HG02798 (cell line): ENCODE data around the gene ST8SIA2.
"Not testable (repeated sequence)": the region's sequence is repeated elsewhere in the genome, so short reads cannot be mapped to it uniquely, and the experiment has no call there.

ENCODE experiments used
- ATAC-seq: cut with Tn5 transposase; IDR thresholded peaks from one replicate; pipeline ENCODE4 v1.9.1; 2021; ENCODE audit warnings: mild to moderate bottlenecking; ENCODE audit not compliant: unreplicated experiment, poor library complexity

ST8SIA2 gene

DNA sequence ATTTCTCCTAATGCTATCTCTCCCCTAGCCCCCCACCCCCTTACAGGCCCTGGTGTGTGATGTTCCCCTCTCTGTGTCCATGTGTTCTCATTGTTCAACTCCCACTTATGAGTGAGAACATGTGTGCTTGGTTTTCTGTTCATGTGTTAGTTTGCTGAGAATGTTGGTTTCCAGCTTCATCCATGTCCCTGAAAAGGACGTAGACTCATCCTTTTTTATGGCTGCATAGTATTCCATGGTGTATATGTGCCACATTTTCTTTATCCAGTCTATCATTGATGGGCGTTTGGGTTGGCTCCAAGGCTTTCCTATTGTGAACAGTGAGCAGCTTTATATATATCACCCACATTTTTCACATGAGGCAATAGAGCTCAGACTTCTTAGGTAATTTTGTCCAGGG lies 86.0 kb downstream of the ST8SIA2 start:
- ATAC-seq: not testable (repeated sequence)

DNA sequence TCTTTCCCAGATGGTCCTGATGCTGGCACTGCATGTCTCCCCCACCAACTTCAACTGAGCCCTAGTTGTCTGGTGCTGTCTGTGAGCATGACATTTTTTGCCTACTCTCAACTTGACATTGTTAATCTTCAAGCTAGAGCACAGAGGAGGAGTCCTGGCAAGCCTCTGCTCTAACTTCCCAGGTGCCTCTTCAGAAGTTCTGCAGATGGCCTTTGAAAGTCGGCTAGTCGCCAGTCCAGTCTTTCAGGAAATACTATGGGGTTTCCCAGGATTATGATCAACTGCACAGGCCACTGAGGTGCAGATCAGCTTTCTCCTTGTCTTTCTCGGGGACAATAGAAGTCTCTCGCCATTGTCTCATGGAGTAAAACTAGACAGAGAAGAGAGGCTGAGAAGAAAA lies 86.7 kb downstream of the ST8SIA2 start:
- no peak for ATAC-seq

DNA sequence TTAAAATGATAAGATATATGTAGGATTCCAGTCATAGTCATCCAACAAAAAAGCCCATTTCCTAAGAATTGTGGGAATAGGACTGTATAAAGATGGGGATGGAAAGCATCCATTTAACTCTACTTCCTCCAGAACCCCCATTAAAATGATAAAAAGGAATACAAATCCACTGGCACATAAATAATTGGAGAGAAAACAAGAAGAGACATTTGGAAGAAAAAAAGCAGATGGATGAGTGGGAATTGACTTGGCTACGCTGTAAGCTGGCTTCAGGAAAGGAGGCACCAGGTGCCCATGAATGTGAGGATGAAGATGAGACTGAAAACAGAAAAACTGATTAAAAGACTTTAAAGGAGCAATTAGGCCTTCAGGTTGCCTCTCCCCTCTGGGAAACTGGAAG lies 91.8 kb downstream of the ST8SIA2 start:
- no peak for ATAC-seq

DNA sequence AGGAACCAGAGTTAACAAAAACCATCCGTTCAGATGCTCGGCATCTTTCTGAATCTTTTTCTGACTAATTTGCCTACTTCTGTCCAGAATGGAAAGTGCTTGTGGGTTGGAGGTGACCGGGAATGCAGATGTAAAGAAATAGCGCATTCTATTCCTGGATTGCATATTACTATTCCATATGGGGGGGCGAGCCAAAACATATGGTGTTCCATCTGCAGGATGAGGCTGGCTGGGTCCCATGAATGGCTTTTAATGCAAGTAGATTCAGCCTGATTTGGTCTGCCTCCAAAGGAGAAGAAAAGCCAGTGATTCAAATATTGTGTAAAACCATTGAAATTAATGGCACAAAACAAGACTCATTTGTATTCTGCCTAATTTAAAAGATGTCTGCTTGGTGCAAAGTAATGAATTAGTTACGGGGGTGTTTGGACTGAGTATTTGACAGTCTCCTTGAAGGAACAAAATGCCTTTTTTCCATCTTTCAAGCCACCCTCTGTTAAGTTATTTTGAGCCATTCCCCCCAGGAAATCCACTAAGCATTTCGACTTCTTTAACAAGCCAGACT lies 99.0 kb downstream of the ST8SIA2 start:
- ATAC-seq: no peak

DNA sequence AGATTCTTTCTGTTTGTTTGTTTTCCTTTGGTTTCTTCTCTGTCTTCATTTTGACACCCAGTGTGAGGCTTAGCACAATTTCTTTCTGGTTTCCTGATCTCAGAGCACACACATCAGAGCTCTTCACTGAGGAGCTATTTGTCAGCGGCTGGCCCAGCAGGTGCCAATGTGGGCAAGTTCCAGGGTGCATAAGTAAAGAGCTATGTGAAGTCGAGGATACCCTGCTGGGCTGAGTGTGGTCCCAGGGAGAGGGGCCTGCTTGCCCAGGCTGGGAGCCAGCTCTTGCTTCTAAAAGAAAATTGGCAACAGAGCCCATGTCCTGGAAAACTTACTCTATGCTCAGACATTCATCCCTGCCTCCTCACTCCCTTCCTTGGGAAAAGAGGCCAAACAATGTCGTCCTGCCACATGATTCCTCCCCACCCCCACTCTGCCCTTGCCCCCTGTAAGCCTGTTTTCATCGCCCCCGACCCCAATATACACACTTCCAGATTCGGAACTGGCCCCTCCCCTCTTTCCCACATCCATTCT lies 101.2 kb downstream of the ST8SIA2 start:
- no peak for ATAC-seq

DNA sequence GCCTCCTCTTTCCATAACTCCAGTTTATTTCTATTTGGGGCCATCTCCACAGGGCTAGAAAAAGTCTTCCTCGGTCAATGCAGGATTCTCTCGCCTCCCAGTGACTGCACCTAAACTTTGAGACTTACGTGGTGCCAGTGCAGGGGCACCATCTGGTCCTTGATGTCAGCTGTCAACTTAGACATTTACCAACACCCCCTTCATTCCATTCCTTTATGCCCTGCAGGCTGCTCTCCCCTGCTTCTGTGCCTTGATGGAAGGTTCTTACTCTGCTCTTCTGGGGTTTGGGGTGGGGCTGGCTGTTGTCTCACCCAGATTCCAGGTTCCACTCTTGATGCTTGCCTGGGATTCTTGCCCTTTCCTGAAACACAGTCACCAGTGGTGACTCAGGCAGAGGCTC lies 101.8 kb downstream of the ST8SIA2 start:
- no peak for ATAC-seq

DNA sequence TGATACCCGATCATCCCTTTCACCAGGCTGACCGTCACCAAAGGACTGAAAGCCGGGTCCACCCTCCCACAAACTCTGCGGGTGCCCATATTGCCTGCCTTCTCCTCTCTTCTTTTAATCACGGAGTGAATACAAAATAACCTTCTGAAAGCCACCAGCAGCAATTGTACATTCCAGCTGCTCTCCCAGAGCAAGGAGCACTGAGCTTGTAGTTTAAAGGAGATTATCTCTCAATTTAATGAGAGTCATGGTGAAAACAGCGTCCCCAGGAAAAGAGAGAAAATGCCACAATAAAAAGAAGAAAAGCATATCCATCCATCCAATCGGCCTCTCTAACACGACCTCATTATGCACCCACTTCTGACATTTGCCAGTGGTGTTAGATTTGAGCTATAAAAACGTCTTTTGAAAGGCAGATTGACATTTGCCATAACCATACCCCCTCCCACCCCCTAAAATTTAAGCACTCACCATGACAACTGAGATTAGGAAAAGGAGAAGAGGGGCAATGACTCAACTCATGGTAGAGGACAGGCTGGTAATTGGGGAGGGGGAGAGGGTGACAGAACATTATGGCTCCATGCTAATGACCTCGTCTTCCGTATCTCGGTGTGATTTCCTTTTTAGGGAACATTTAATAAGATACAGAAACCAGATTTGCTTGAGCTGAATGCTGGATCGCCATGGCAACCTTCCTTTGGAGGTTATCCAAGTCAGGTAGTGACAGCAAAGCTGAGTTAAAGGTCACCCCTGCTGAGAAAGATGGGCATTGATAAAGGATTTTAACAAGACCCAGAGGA lies 106.2 kb downstream of the ST8SIA2 start:
- no peak for ATAC-seq

DNA sequence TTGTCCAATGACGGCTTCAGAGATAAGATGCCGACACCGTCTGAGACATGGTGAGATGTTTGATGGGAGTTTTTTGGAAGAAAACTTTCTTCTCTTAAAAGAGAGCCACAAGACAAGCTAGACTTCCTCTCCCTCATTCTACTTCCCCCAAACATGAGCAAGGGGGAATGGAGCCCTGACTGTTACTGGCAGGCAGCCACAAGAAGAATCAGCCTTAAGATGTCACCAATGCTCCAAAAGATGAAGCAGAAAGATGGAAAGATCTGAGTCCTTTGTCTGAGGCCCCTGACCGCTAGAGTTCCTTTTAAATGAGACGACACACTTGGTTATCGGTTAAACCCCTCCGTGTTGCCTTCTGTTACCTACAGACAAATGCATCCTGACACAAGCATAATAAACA lies 108.7 kb downstream of the ST8SIA2 start:
- no peak for ATAC-seq

DNA sequence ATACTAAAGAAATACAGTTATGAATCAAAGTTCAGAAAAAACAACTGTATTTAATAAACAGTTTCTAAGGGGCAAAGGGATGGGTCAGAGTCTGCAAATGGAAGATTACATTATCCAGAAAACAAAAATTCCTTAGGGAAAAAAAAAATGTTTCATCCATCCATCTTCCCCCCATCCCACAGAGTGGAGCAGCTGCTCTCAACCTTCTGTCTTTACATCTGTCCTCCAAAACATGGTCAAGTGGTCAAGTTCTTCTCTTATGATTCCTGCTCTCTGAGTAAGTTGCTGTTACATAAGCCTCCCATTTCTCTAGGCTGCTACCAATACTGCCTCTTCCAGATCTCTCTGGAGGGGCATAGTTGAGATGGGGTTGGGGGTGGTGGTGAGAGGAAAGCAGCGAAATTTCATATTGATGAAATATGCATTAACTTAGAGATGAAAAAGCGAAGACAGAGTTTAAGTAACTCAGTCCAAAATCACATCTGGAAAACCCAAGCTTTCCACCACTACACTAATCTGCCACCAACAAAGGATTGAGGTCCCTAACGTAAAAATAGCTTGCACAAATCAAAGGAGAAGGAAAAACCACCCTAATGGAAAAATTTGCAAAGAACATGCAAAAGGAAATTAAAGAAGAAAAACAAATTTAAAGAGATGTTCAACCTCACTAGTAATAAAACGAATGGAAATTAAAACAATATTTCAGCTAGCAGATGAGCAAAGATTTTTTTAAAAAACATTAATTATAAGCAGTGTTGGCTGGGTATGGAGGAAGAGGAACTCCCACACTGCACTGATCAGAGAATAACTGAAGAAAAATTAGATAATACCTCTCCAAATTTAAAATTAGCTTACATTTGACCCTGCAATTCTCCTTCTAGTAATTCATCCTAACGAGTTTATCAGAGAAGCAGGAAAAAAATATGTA lies 109.5 kb downstream of the ST8SIA2 start:
- ATAC-seq: no peak

DNA sequence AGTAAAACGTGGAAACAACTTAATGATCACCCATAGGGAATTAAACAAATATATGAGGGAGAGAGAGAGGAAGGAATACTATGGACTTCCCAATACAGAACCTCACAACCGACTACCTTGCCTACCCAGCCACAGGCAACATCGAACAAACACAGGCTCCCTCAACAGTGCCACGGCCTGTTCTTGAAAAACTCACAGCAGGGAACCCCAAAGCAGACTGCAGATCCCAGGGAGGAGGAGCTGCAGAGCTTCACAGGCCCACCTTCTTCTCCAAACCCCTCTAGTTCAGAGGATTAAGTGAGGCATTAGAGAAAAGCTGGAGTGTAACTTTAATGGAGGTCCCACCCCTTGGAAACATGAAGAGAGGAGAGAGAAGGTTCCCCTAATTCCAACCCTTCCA lies 110.2 kb downstream of the ST8SIA2 start:
- no peak for ATAC-seq

DNA sequence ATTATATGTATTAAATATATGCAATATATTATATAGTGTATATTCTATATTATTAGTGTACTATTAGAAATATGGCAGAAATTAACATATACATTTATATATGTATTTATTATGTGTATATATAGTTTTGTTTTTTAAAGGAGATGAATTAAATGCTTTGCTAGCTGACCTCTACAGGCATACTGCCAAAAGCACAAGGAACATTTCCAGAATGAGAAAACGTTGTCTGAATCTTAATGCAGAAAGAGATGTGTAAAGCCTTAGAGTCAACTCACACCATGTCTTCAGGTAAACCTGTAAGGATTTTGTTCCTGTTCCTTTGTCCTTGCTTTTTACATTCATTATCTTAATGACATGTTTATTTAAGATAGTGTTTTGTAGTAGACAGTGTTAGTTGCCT lies 111.9 kb downstream of the ST8SIA2 start:
- ATAC-seq: no peak

DNA sequence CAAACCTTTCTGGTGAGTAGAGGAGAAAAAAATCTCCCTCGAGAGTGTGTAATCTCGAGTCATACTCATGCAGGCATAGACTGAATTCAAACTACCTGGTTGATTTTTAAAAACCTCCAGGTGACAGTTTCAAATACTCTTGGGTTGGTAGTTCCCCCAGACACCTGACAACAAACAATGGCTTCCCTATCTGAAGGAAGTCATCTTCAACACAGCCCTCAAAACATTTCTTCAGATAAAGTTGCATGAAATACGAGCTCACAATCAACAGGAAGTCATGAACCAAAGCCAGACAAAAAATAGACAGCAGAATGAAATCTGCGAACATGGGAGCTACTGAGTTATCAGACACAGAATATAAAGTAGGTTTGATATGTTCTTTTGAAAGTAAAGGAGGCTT lies 112.8 kb downstream of the ST8SIA2 start:
- ATAC-seq: no peak

DNA sequence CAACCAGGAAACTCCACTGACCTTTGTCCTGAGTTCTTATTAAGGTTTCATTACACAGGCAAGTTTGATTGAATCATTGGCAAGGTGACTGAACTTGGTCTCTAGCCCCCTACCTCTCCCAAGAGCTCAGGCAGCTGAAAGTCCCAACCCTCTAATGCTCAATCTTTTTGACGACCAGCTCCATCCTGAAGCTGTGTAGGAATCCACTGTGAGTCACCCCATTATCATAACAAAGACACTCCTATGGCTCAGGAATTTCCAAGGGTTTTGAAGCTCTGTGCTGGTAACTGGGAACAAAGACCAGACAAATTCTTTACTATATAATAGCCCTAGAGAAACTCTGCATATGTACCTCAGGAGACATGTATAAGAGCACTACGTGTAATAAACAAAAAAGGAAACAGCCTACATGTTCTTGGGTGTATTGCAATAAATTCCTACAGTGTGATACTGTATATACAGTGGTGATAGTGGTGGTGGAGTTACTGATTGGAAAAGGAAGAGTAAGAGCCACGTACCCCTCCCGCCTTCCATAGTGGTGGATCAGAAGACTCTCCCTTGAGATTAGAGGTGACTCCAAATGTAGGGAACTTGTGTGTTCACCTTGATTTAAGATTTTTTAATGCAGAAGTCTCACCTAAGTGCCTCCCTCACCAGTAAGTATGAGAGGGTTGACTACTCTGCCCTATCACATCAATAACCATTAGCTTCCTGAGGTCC lies 116.6 kb downstream of the ST8SIA2 start:
- ATAC-seq: no peak
